BLaER1 treated with 17β-estradiol and CSF1 and Interleukin-3, amounts not matched to agents 10 nM and 100 nM (cell line): ENCODE data around the gene SEMG1.

Experiments
- H3K27ac ChIP-seq, 11 experiments: shearing (Covaris generic); formaldehyde crosslinking; 2 replicates each; pipeline ENCODE4 v1.8.1; 2022
- H3K27me3 ChIP-seq, 11 experiments: shearing (Covaris generic); formaldehyde crosslinking; 2 replicates each; pipeline ENCODE4 v1.8.1; 2022
- H3K36me3 ChIP-seq, 11 experiments: shearing (Covaris generic); formaldehyde crosslinking; 2 replicates each; pipeline ENCODE4 v1.8.1; 2022
- H3K4me1 ChIP-seq, 10 experiments: shearing (Covaris generic); formaldehyde crosslinking; 2 replicates each; pipeline ENCODE4 v1.8.1; 2022
- H3K4me2 ChIP-seq, 11 experiments: shearing (Covaris generic); formaldehyde crosslinking; 2 replicates each; pipeline ENCODE4 v1.8.1; 2022
- H3K4me3 ChIP-seq, 10 experiments: shearing (Covaris generic); formaldehyde crosslinking; 2 replicates each; pipeline ENCODE4 v1.8.1; 2022
- H3K9ac ChIP-seq, 11 experiments: shearing (Covaris generic); formaldehyde crosslinking; 2 replicates each; pipeline ENCODE4 v1.8.1; 2022
- H3K9me3 ChIP-seq, 11 experiments: shearing (Covaris generic); formaldehyde crosslinking; replicated peaks in 1 of 11; 2 replicates each; pipeline ENCODE4 v1.8.1; 2022
- H4K20me1 ChIP-seq, 11 experiments: shearing (Covaris generic); formaldehyde crosslinking; 2 replicates each; pipeline ENCODE4 v1.8.1; 2022
- Cebpa-rat ChIP-seq, 11 experiments: shearing (Covaris generic); IDR thresholded peaks; 2 replicates each; pipeline ENCODE4 v1.8.1; 2022

Gene SEMG1

GRCh38 chr20:45218124-45218523 is 11.3 kb downstream of the SEMG1 start:
- Histone ChIP-seq H3K9ac (no peak overlapping the region), H3K4me1 (no peaks in the 10 kb centered on the region), H3K27ac (no peak overlapping the region), H3K9me3 (no peaks in the 10 kb centered on the region), H3K36me3 (no peaks in the 10 kb centered on the region), H3K4me2 (no peak overlapping the region), H3K27me3 (no peaks in the 10 kb centered on the region), H3K4me3 (no peak overlapping the region), H4K20me1 (no peaks in the 10 kb centered on the region)
- no peak for TF ChIP-seq Cebpa-rat (IDR thresholded peaks at IDR 0.05)

GRCh38 chr20:45218636-45219035 is 11.8 kb downstream of the SEMG1 start:
- Histone ChIP-seq H3K27me3 (no peaks in the 10 kb centered on the region), H3K4me2 (no peak overlapping the region), H3K4me3 (no peak overlapping the region), H3K36me3 (no peaks in the 10 kb centered on the region), H3K4me1 (no peaks in the 10 kb centered on the region), H4K20me1 (no peaks in the 10 kb centered on the region), H3K9ac (no peak overlapping the region), H3K9me3 (no peaks in the 10 kb centered on the region), H3K27ac (no peak overlapping the region)
- TF ChIP-seq Cebpa-rat (IDR thresholded peaks at IDR 0.05) = no peak

- Histone ChIP-seq H3K4me2 (no peak within 1 kb of the TSS), H3K9me3 (no peaks in the 10 kb centered on the region), H3K4me3 (no peak within 1 kb of the TSS), H3K9ac (no peak within 1 kb of the TSS), H4K20me1 (no peaks in the 10 kb centered on the region), H3K27me3 (no peaks in the 10 kb centered on the region), H3K36me3 (no peaks in the 10 kb centered on the region), H3K4me1 (no peaks in the 10 kb centered on the region), H3K27ac (no peak within 1 kb of the TSS)
- TF ChIP-seq Cebpa-rat (IDR thresholded peaks at IDR 0.05) = no peak
These were observed 14.2 kb downstream of the SEMG1 start, which contains the start of gene SEMG2 for GRCh38 chr20:45221076-45221475. Gene SEMG2, plus strand, starts transcription at chr20:45221373. Its CDS starts 17 bp downstream, at chr20:45221390.

- Histone ChIP-seq H3K9ac (no peak overlapping the region), H3K27ac (no peak overlapping the region), H3K4me2 (no peak overlapping the region), H3K27me3 (no peaks in the 10 kb centered on the region), H3K4me1 (no peaks in the 10 kb centered on the region), H3K9me3 (no peaks in the 10 kb centered on the region), H3K36me3 (no peaks in the 10 kb centered on the region), H4K20me1 (no peaks in the 10 kb centered on the region), H3K4me3 (no peak overlapping the region)
- no peak for TF ChIP-seq Cebpa-rat (IDR thresholded peaks at IDR 0.05)
These were observed 16.3 kb downstream of the SEMG1 start for GRCh38 chr20:45223136-45223535.

- H3K4me3 ChIP-seq = no peak overlapping the region
- no peak overlapping the region for H3K27ac ChIP-seq
- H3K36me3 ChIP-seq = no peaks in the 10 kb centered on the region
- H3K4me1 ChIP-seq = no peaks in the 10 kb centered on the region
- H3K9ac ChIP-seq = no peak overlapping the region
- no peak overlapping the region for H3K4me2 ChIP-seq
- no peaks in the 10 kb centered on the region for H3K9me3 ChIP-seq
- no peaks in the 10 kb centered on the region for H4K20me1 ChIP-seq
- no peak for TF ChIP-seq Cebpa-rat (IDR thresholded peaks at IDR 0.05)
- H3K27me3 ChIP-seq = no peaks in the 10 kb centered on the region
These were observed 19.5 kb downstream of the SEMG1 start for GRCh38 chr20:45226287-45226686.

- H3K9ac ChIP-seq = no peak overlapping the region
- no peaks in the 10 kb centered on the region for H3K27me3 ChIP-seq
- no peak overlapping the region for H3K4me3 ChIP-seq
- H3K4me1 ChIP-seq = 0 out of 20 replicates have a peak, but pooled peaks cover 0 to 4% (median 0%) of the 10 kb centered on the region in 10 experiments
- no peak overlapping the region for H3K4me2 ChIP-seq
- TF ChIP-seq Cebpa-rat (IDR thresholded peaks at IDR 0.05) = no peak
- H3K27ac ChIP-seq = no peak overlapping the region
- no peaks in the 10 kb centered on the region for H3K36me3 ChIP-seq
- H4K20me1 ChIP-seq = no peaks in the 10 kb centered on the region
- peaks cover 0 to 5% (median 4%) of the 10 kb centered on the region in 11 experiments; a peak in 14 of 22 replicates for H3K9me3 ChIP-seq
These were observed 22.6 kb downstream of the SEMG1 start for GRCh38 chr20:45229264-45230056.

- H3K9ac ChIP-seq = no peak overlapping the region
- no peak overlapping the region for H3K4me2 ChIP-seq
- H3K27me3 ChIP-seq = no peaks in the 10 kb centered on the region
- H3K36me3 ChIP-seq = no peaks in the 10 kb centered on the region
- 0 out of 20 replicates have a peak, but pooled peaks cover 0 to 4% (median 0%) of the 10 kb centered on the region in 10 experiments for H3K4me1 ChIP-seq
- no peak overlapping the region for H3K4me3 ChIP-seq
- H3K27ac ChIP-seq = no peak overlapping the region
- H3K9me3 ChIP-seq = peaks cover 10 to 17% (median 16%) of the 10 kb centered on the region in 11 experiments
- TF ChIP-seq Cebpa-rat (IDR thresholded peaks at IDR 0.05) = no peak
- H4K20me1 ChIP-seq = no peaks in the 10 kb centered on the region
These were observed 23.8 kb downstream of the SEMG1 start for GRCh38 chr20:45230631-45231030.

GRCh38 chr20:45235995-45236394 is 29.2 kb downstream of the SEMG1 start:
- H3K4me1 ChIP-seq = 0 out of 20 replicates have a peak, but pooled peaks cover 0 to 4% (median 0%) of the 10 kb centered on the region in 10 experiments
- peaks cover 17 to 26% (median 23%) of the 10 kb centered on the region in 11 experiments for H3K9me3 ChIP-seq
- H3K36me3 ChIP-seq = no peaks in the 10 kb centered on the region
- no peaks in the 10 kb centered on the region for H3K27me3 ChIP-seq
- no peaks in the 10 kb centered on the region for H4K20me1 ChIP-seq
- no peak overlapping the region for H3K4me3 ChIP-seq
- no peak overlapping the region for H3K9ac ChIP-seq
- no peak for TF ChIP-seq Cebpa-rat (IDR thresholded peaks at IDR 0.05)
- H3K4me2 ChIP-seq = no peak overlapping the region
- no peak overlapping the region for H3K27ac ChIP-seq

- no peak overlapping the region for H3K4me2 ChIP-seq
- H3K4me3 ChIP-seq = no peak overlapping the region
- no peak overlapping the region for H3K9ac ChIP-seq
- H3K4me1 ChIP-seq = no peaks in the 10 kb centered on the region
- H4K20me1 ChIP-seq = no peaks in the 10 kb centered on the region
- TF ChIP-seq Cebpa-rat (IDR thresholded peaks at IDR 0.05) = no peak
- no peaks in the 10 kb centered on the region for H3K36me3 ChIP-seq
- H3K27me3 ChIP-seq = no peaks in the 10 kb centered on the region
- H3K9me3 ChIP-seq = peaks cover 17 to 26% (median 23%) of the 10 kb centered on the region in 11 experiments
- H3K27ac ChIP-seq = no peak overlapping the region
These were observed 31.3 kb downstream of the SEMG1 start for GRCh38 chr20:45238139-45238538.

GRCh38 chr20:45246109-45246508 is 39.3 kb downstream of the SEMG1 start:
- H3K9me3 ChIP-seq = no peaks in the 10 kb centered on the region
- H3K27me3 ChIP-seq = no peaks in the 10 kb centered on the region
- H4K20me1 ChIP-seq = no peaks in the 10 kb centered on the region
- no peak for TF ChIP-seq Cebpa-rat (IDR thresholded peaks at IDR 0.05)
- no peak overlapping the region for H3K4me3 ChIP-seq
- no peak overlapping the region for H3K9ac ChIP-seq
- H3K27ac ChIP-seq = no peak overlapping the region
- no peaks in the 10 kb centered on the region for H3K4me1 ChIP-seq
- no peak overlapping the region; a peak in 1 of 22 replicates for H3K4me2 ChIP-seq
- no peaks in the 10 kb centered on the region for H3K36me3 ChIP-seq
